Activated CD4-positive, alpha-beta T cell treated with anti-CD3 and anti-CD28 coated beads for 48 hours (primary cell): ENCODE measurements around the gene PAXIP1.
A peak's percentile ranks its signal among the peaks of the same experiment; 100 is the strongest.

Experiments used
- DNase-seq: peaks from one replicate; pipeline ENCODE4 v3.0.0-alpha.2; 2020

PAXIP1 gene

DNA sequence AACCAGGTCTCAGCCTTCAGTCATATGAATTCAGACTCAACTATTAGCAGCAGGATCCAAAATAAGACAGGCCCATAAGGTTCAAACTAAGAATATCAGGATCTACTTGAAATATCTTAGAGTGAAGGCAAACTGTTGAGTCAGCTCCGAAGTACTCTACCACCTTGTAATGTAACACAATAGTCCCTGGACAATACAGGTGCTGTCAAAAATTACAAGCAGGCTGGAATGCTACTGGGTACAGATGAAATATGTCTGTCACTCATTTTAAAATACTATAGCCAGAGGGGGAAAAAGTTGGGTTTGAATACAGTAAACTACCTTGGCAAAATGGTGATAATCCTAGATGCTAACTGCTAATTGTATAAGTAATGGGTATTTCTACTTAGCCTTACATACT lies 6.8 kb downstream of the PAXIP1 start:
- DNase-seq: no peak

DNA sequence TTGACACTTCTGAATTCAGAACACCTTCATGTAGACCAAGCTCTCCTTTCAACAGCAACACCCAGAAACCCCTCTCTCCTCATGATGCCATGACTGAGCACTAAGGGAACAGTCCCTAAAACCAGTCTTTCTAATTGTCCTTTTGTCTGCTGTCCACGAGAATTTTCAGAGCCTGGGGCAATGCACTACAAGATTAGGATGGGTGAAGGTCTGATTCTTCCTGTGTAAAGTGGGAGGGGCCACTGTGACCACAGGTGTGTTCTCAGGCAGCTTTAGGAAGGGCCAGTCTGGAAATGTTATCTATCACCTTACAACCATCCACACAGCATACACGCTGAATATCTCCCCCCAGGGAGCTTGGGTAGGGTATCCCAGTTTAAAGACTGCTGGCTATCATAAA lies 7.9 kb downstream of the PAXIP1 start:
- no peak for DNase-seq

DNA sequence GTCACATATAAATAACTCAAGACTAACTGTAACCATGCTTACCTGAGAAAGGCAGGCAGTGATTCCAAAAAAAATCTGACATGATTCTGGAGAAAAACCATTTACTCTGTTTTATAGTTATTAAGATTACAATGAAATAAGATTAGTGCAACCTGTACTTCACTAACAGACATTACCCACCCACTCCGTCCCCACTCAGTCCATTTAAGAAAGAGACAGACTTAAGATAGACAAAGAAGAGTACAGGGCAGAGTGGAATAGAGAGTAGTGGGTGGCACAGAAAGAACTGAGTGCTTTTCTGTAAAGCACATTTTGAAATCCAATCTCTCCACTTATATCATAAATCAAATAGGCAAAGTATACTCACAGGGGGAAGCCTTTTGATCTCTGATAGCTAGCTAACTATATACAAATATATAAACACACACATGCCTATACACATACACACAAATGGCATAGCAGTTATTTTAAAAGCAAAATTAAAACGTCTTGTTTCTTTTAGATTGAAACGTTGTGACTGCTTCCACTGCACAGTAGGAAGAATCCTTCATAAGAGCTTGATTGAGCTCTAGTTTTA lies 11.9 kb downstream of the PAXIP1 start:
- DNase-seq: no peak

DNA sequence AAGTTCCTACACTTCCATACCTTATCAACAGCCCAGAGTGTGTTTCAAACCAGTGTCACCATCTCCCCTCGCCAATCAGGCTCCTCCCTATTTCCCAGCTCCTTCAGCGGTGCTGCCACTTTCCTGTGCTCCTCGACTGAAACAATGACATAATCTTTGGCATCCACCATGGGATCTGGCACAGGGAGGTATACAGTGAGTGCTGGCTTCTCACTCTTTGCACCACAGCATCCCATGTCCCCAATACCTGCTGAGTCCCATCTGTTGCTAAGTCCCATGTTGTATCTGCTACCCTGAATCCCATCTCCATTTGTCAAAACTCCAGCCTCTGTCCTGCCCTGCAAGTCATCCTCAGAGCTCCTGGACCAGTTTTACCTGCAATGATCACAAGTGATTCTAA lies 15.4 kb downstream of the PAXIP1 start:
- DNase-seq: no peak

- no peak for DNase-seq
Observed at GRCh38 chr7:154986200-154986945, 16.6 kb downstream of the PAXIP1 start.

GRCh38 chr7:154985230-154985629 lies 17.7 kb downstream of the PAXIP1 start:
- DNase-seq: no peak

GRCh38 chr7:154984601-154985188 lies 18.2 kb downstream of the PAXIP1 start:
- no peak for DNase-seq

GRCh38 chr7:154978017-154978416 lies 24.9 kb downstream of the PAXIP1 start:
- DNase-seq: no peak

- DNase-seq: no peak
Observed at GRCh38 chr7:154977250-154977649, 25.7 kb downstream of the PAXIP1 start.

- no peak for DNase-seq
Observed at GRCh38 chr7:154976844-154977243, 26.1 kb downstream of the PAXIP1 start.

- no peak for DNase-seq
Observed at GRCh38 chr7:154975984-154976383, 26.9 kb downstream of the PAXIP1 start.

DNA sequence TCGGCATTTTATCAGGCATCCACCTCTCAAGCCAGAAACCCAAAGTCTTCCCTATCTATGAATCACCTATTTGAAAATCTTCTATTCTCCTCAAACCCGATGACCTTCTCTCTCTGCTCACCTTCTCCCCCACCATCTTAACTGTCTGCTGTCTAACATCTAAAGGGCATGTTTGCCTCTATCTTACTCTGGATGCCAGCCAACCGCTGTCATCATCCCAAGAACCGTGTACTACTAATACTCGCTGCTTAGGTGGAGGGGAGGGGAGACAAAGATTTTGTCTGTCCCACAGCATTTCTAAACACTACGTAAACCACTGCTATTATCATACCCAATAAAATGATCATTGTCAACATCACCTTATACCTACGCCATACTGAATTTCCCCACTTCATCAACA lies 29.5 kb downstream of the PAXIP1 start:
- no peak for DNase-seq

DNA sequence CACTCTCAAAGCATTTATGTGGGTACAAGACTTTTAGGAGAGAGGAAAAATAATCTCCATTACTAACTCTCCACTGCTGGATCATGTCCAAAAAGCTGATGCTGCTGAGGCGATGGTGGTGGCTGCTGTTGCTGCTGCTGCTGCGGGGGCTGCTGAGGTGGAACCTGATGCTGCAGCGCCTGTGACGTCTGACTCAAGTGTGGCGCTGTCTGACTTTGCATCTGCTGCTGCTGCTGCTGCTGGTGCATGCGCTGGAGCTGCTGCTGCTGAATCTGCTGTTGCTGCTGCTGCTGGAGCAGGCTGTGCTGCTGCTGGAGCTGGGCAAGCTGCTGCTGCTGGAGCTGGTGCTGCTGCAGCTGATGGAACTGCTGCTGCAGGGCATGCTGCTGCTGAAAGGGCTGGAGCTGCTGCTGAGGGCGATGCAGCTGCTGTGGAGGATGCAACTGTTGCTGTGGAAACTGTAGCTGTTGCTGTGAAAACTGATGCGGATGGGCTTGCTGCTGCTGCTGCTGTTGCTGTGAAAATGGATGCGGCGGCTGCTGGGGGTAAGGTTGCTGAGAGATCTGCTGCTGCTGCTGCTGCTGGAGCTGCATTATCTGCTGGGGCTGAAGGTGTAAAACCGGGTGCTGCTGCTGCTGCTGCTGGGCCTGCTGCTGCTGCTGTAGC lies 34.5 kb downstream of the PAXIP1 start:
- no peak for DNase-seq

DNA sequence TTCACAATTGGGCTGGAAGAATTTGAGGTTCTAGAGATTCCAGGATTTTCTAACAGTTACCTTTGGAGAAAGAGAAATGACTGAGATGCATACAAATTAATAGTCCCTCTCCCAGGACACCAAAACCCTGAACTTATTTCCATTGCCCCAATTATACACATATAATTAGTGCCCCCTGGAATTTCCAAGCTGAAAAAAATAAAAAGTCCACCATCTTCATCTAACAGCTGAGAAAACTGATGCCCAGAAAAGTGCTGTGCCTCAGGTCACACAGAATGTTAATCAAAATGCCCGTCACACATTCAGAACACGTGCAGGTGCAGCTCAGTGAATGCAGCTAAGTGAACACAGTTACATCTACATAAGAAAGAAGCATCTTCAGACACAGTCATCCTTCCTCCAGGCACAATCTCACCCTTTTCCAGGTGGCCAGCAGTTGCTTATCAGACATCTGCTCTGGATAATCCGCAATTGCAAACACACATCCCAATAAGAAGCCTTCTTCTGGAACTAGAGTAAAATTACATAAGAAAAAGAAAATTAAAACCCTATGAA lies 35.4 kb downstream of the PAXIP1 start:
- no peak for DNase-seq

- DNase-seq: no peak
Observed at GRCh38 chr7:154965014-154965413, 37.9 kb downstream of the PAXIP1 start.

GRCh38 chr7:154960063-154960790 lies 42.7 kb downstream of the PAXIP1 start:
- no peak for DNase-seq

- DNase-seq: no peak
Observed at GRCh38 chr7:154956427-154956826, 46.5 kb downstream of the PAXIP1 start.

GRCh38 chr7:154953006-154953684 lies 49.8 kb downstream of the PAXIP1 start:
- DNase-seq: peak; percentile 85

DNA sequence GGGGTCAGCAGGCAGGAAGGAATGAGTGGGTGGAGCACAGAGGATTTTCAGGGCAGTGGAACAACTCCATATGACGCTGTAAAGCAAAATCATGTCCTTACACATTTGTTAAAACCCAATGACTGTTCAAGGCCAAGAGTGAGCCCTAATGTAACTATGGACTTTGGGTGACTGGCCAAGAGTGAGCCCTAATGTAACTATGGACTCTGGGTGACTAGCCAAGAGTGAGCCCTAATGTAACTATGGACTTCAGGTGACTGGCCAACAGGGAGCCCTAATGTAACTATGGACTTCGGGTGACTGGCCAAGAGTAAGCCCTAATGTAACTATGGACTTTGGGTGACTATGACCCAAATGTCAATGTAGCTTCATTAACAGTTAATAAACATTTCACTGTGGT lies 52.0 kb downstream of the PAXIP1 start:
- DNase-seq: no peak

DNA sequence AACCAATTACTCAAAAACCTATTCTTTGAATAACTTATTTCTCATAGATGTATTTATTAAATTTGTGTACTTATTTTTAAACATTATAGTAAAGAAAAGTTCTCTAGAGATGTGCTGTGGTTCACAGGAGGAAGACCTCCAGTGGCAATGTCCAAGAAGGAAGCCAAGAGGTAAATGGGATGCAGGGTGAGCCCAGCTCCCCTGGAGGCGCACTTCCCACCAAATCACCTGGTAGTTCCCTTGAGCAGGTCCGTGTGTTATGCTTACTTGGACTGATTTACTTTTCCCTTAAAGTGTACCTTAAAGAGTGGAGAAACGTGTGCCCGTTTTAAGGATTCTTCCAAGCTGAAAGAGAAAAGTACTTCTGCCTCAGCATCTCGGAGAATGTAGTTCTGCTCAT lies 55.3 kb downstream of the PAXIP1 start:
- no peak for DNase-seq

- no peak for DNase-seq
Observed at GRCh38 chr7:154946166-154946565, 56.8 kb downstream of the PAXIP1 start.

DNA sequence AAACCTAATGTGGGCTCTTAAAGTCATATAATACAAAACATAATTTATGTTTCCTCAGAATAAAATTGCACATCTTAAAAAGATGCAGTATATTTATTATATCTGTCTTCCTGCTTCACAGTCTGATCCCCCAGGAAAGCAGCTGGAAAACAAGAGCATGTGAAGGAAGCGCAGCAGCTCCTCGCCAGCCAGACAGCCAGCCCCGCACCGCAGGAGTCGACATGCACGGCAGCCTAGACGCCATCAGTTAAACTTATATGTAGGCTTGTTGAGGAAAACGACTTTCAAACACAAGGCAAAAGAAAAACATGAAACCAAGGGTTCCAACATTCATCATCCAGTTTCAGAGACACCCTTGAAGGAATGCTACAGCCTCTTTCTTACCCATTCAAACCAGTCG lies 59.0 kb downstream of the PAXIP1 start:
- DNase-seq: no peak
